H9 (cell line): Measurements from ENCODE around the gene XPNPEP2. TPM values are rescaled to one million over a fixed set of nuclear protein-coding genes. Genes with fewer than 3 reads are reported as not detected.

Experiments
- DNase-seq: peaks from one replicate; pipeline ENCODE4 v3.0.0-alpha.2; 2017
- H2AFZ ChIP-seq: one replicate; pipeline ENCODE4 v1.6.1; 2013; ENCODE audit warnings: mild to moderate bottlenecking, low read length, control low read depth, moderate library complexity
- H2AK5ac ChIP-seq: 2 replicates; pipeline ENCODE4 v1.6.1; 2013; ENCODE audit warnings: low read length, control low read depth, mixed read lengths; ENCODE audit not compliant: insufficient read length
- H2BK120ac ChIP-seq: one replicate; pipeline ENCODE4 v1.6.1; 2013; ENCODE audit warnings: low read depth, mild to moderate bottlenecking, low read length, control low read depth, inconsistent platforms; ENCODE audit not compliant: poor library complexity, severe bottlenecking
- H2BK12ac ChIP-seq: 2 replicates; pipeline ENCODE4 v1.6.1; 2013; ENCODE audit warnings: low read length, control low read depth, mixed read lengths, low read depth; ENCODE audit not compliant: insufficient read length
- H2BK15ac ChIP-seq: 2 replicates; pipeline ENCODE4 v1.6.1; 2013; ENCODE audit warnings: low read depth, low read length, control low read depth
- H2BK20ac ChIP-seq: one replicate; pipeline ENCODE4 v1.6.1; 2013; ENCODE audit warnings: low read depth, mild to moderate bottlenecking, low read length, control low read depth, inconsistent platforms; ENCODE audit not compliant: poor library complexity, severe bottlenecking
- H2BK5ac ChIP-seq: 2 replicates; pipeline ENCODE4 v1.6.1; 2013; ENCODE audit warnings: low read length, control low read depth, mixed read lengths; ENCODE audit not compliant: insufficient read length
- H3K14ac ChIP-seq: 2 replicates; pipeline ENCODE4 v1.6.1; 2013; ENCODE audit warnings: low read length, control low read depth; ENCODE audit not compliant: insufficient read depth
- H3K18ac ChIP-seq: 2 replicates; pipeline ENCODE4 v1.6.1; 2013; ENCODE audit warnings: low read depth, mild to moderate bottlenecking, mixed read lengths, low read length, control low read depth; ENCODE audit not compliant: insufficient read length
- H3K23ac ChIP-seq: 2 replicates; pipeline ENCODE4 v1.6.1; 2013; ENCODE audit warnings: low read length, control low read depth, mixed read lengths, low read depth; ENCODE audit not compliant: insufficient read length
- H3K23me2 ChIP-seq: 2 replicates; pipeline ENCODE4 v1.6.1; 2013; ENCODE audit warnings: low read depth, mild to moderate bottlenecking, mixed read lengths, low read length, control low read depth; ENCODE audit not compliant: insufficient read length, poor library complexity, severe bottlenecking
- H3K27ac ChIP-seq: 2 replicates; pipeline ENCODE4 v1.5.1; 2013; ENCODE audit warnings: low read length, control low read depth, mixed read lengths, low read depth; ENCODE audit not compliant: insufficient read length
- H3K27me3 ChIP-seq: 2 replicates; pipeline ENCODE4 v1.6.1; 2013; ENCODE audit warnings: low read length, control low read depth, inconsistent platforms; ENCODE audit not compliant: insufficient read depth
- H3K4ac ChIP-seq: 2 replicates; pipeline ENCODE4 v1.6.1; 2013; ENCODE audit warnings: low read depth, mild to moderate bottlenecking, control low read depth, inconsistent platforms, low read length, moderate library complexity
- H3K4me1 ChIP-seq: 2 replicates; pipeline ENCODE4 v1.6.1; 2013; ENCODE audit warnings: low read length, control low read depth, inconsistent platforms; ENCODE audit not compliant: insufficient read depth
- H3K4me2 ChIP-seq: 2 replicates; pipeline ENCODE4 v1.6.1; 2013; ENCODE audit warnings: low read length, control low read depth, mixed read lengths; ENCODE audit not compliant: insufficient read length, insufficient read depth
- H3K56ac ChIP-seq: 2 replicates; pipeline ENCODE4 v1.6.1; 2013; ENCODE audit warnings: low read depth, mild to moderate bottlenecking, mixed read lengths, low read length, control low read depth; ENCODE audit not compliant: insufficient read length
- H3K79me1 ChIP-seq: 2 replicates; pipeline ENCODE4 v1.6.1; 2013; ENCODE audit warnings: low read depth, mild to moderate bottlenecking, moderate library complexity, low read length, control low read depth, inconsistent platforms; ENCODE audit not compliant: insufficient read depth, poor library complexity, severe bottlenecking
- H3K79me2 ChIP-seq: 2 replicates; pipeline ENCODE4 v1.6.1; 2013; ENCODE audit warnings: low read length, control low read depth, inconsistent platforms; ENCODE audit not compliant: insufficient read depth
- H3K9ac ChIP-seq: 2 replicates; pipeline ENCODE4 v1.6.1; 2013; ENCODE audit warnings: low read length, control low read depth, mixed read lengths; ENCODE audit not compliant: insufficient read length; ENCODE audit errors: extremely low read depth
- H3K9me3 ChIP-seq: one replicate; pipeline ENCODE4 v1.6.1; 2013; ENCODE audit warnings: low read depth, low read length, inconsistent platforms; ENCODE audit not compliant: control insufficient read depth
- H3T11ph ChIP-seq: one replicate; pipeline ENCODE4 v1.6.1; 2013; ENCODE audit warnings: mild to moderate bottlenecking, low read length, control low read depth, inconsistent platforms
- H4K20me1 ChIP-seq: one replicate; pipeline ENCODE4 v1.6.1; 2013; ENCODE audit not compliant: control insufficient read depth, insufficient read length, insufficient read depth
- H4K5ac ChIP-seq: 2 replicates; pipeline ENCODE4 v1.6.1; 2013; ENCODE audit warnings: low read depth, mild to moderate bottlenecking, mixed read lengths, low read length, control low read depth; ENCODE audit not compliant: insufficient read length
- H4K8ac ChIP-seq: replicated peaks from 2 replicates; pipeline ENCODE4 v1.6.1; 2013; ENCODE audit warnings: low read length, control low read depth, mixed read lengths, low read depth; ENCODE audit not compliant: insufficient read length
- H4K91ac ChIP-seq: 2 replicates; pipeline ENCODE4 v1.6.1; 2013; ENCODE audit warnings: low read depth, mild to moderate bottlenecking, moderate library complexity, mixed read lengths, low read length, control low read depth; ENCODE audit not compliant: insufficient read length
- H3K27ac Mint-ChIP-seq, 3 experiments: 2 replicates in 2 of 3; 3 replicates in 1 of 3; pipeline ENCODE4 v1.8.0; 2020 to 2021; ENCODE audit warnings: mixed read lengths in 3 of 3, mild to moderate bottlenecking in 1 of 3, moderate library complexity in 1 of 3
- H3K27me3 Mint-ChIP-seq: 2 replicates; pipeline ENCODE4 v1.8.0; 2021; ENCODE audit warnings: low read depth, mild to moderate bottlenecking, moderate library complexity, mixed read lengths
- H3K36me3 Mint-ChIP-seq, 3 experiments: 2 replicates in 2 of 3; 3 replicates in 1 of 3; pipeline ENCODE4 v1.8.0; 2020 to 2021; ENCODE audit warnings: low read depth in 3 of 3, mixed read lengths in 3 of 3; ENCODE audit not compliant: insufficient read depth in 1 of 3
- H3K4me1 Mint-ChIP-seq, 2 experiments: 2 replicates each; pipeline ENCODE4 v1.8.0; 2020; ENCODE audit warnings: mixed read lengths in 2 of 2
- H3K4me3 Mint-ChIP-seq, 2 experiments: 2 replicates in 1 of 2; 3 replicates in 1 of 2; pipeline ENCODE4 v1.8.0; 2020 to 2021; ENCODE audit warnings: mild to moderate bottlenecking in 2 of 2, mixed read lengths in 2 of 2, moderate library complexity in 1 of 2
- H3K9me3 Mint-ChIP-seq, 2 experiments: 2 replicates in 1 of 2; 3 replicates in 1 of 2; pipeline ENCODE4 v1.8.0; 2020; ENCODE audit warnings: mild to moderate bottlenecking in 2 of 2, mixed read lengths in 2 of 2, moderate library complexity in 1 of 2
- WGBS: extraction: QIAGEN DNeasy Blood & Tissue Kit; methylation state at CpG from one replicate; pipeline ENCODE4 v1.1.7; 2013; ENCODE audit warnings: missing lambda C conversion rate, low lambda C conversion rate, mixed read lengths; ENCODE audit not compliant: insufficient read length; ENCODE audit errors: extremely low coverage; 5-methylcytosine and 5-hydroxymethylcytosine counted together
- total RNA-seq: library from RNA; stranded (reverse); gene quantifications from 2 replicates; pipeline ENCODE4 v1.2.1, GENCODE V29; 2021
- TF ChIP-seq, protein P1 (sequence below): fragments of 200-600 bp; sonication (generic); conservative IDR thresholded peaks from 3 replicates; pipeline ENCODE4 v1.8.0; 2021; ENCODE audit warnings: antibody characterized with exemption, mild to moderate bottlenecking

XPNPEP2 gene
- total RNA-seq, 1 experiment from 2014 or later, result 0.11 TPM

DNA sequence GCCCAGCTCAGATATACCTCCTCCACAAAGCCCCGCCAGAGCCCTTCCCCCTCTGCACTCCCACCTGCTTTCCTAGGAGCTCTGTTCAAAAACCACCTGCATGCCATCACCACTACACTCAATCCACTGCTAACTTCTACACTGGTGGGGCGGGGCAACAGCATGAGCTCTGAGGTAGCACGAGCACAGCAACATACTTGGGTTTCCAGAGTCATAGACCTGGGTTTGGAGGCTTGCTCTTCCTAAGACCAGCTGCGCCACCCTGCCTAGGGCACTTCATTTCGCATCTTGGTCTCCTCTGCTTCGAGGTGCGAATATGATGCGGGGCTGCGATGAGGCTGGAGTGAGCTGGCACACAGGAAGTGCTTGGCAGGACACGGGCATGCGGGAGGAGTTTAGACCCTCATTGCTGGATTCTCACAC is 44.5 kb downstream of the XPNPEP2 start:
- Histone ChIP-seq H4K20me1 (no peaks in the 10 kb centered on the region), H3K4me1 (no peaks in the 10 kb centered on the region; the same call in 1 of the 2 replicates), H3K79me2 (no peaks in the 10 kb centered on the region), H3K56ac (no peak overlapping the region), H3K14ac (no peak overlapping the region), H3K4ac (no peak overlapping the region), H3K27me3 (no peaks in the 10 kb centered on the region), H2BK120ac (no peak overlapping the region), H2BK20ac (no peak overlapping the region), H2AFZ (no peak overlapping the region), H3K23me2 (no peaks in the 10 kb centered on the region), H4K5ac (no peak overlapping the region), H3K23ac (no peak overlapping the region), H2BK12ac (no peak overlapping the region), H3K4me2 (no peak overlapping the region), H4K91ac (no peak overlapping the region), H3K27ac (no peak overlapping the region), H3K9me3 (no peaks in the 10 kb centered on the region), H3T11ph (no peak overlapping the region), H3K18ac (no peak overlapping the region), H3K79me1 (no peaks in the 10 kb centered on the region), H3K9ac (no peak overlapping the region), H2BK15ac (no peak overlapping the region), H2AK5ac (no peak overlapping the region), H2BK5ac (no peak overlapping the region), H4K8ac (no peak overlapping the region)
- no peak for DNase-seq
- peaks cover 13% of the 10 kb centered on the region for H3K27me3 Mint-ChIP-seq
- H3K4me3 Mint-ChIP-seq, result no peak overlapping the region
- H3K9me3 Mint-ChIP-seq, result peaks cover 0 to 53% of the 10 kb centered on the region in 2 experiments; a peak in 2 of 5 replicates
- peak overlapping the region in 1 of 3 experiments; percentile 46; a peak in 1 of 7 replicates for H3K27ac Mint-ChIP-seq
- H3K4me1 Mint-ChIP-seq, result no peaks in the 10 kb centered on the region; a peak in 1 of 4 replicates
- peaks cover 0 to 6% (median 0%) of the 10 kb centered on the region in 3 experiments; a peak in 1 of 7 replicates for H3K36me3 Mint-ChIP-seq
- TF ChIP-seq, protein P1, sequence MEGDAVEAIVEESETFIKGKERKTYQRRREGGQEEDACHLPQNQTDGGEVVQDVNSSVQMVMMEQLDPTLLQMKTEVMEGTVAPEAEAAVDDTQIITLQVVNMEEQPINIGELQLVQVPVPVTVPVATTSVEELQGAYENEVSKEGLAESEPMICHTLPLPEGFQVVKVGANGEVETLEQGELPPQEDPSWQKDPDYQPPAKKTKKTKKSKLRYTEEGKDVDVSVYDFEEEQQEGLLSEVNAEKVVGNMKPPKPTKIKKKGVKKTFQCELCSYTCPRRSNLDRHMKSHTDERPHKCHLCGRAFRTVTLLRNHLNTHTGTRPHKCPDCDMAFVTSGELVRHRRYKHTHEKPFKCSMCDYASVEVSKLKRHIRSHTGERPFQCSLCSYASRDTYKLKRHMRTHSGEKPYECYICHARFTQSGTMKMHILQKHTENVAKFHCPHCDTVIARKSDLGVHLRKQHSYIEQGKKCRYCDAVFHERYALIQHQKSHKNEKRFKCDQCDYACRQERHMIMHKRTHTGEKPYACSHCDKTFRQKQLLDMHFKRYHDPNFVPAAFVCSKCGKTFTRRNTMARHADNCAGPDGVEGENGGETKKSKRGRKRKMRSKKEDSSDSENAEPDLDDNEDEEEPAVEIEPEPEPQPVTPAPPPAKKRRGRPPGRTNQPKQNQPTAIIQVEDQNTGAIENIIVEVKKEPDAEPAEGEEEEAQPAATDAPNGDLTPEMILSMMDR, result no peak
- WGBS, result no CpG with 5 or more reads among the region's 11 CpGs
